HepG2 (cell line): Measurements from ENCODE around the gene HPCAL4. TPM values are rescaled to one million over a fixed set of nuclear protein-coding genes. Genes with fewer than 3 reads are reported as not detected.

Source experiments
- AKAP8 ChIP-seq: sonication (generic); formaldehyde crosslinking; IDR thresholded peaks from 2 replicates; pipeline ENCODE4 v1.5.1; 2020; ENCODE audit warnings: mild to moderate bottlenecking, missing genetic modification reagents
- HDAC6 ChIP-seq: fragments of 200-600 bp; sonication (generic); IDR thresholded peaks from 2 replicates; pipeline ENCODE4 v1.7.0; 2017; ENCODE audit warnings: mild to moderate bottlenecking, antibody characterized with exemption, low read length, low read depth
- HIVEP1 ChIP-seq: sonication (generic); formaldehyde crosslinking; IDR thresholded peaks from 2 replicates; pipeline ENCODE4 v1.4.0; 2020; ENCODE audit warnings: mild to moderate bottlenecking, missing genetic modification reagents
- HOXA7 ChIP-seq: sonication (generic); formaldehyde crosslinking; IDR thresholded peaks from 2 replicates; pipeline ENCODE4 v1.8.1; 2022; ENCODE audit warnings: mild to moderate bottlenecking, missing genetic modification reagents, moderate library complexity
- ISL2 ChIP-seq: sonication (generic); formaldehyde crosslinking; IDR thresholded peaks from 2 replicates; pipeline ENCODE4 v1.5.0; 2020; ENCODE audit warnings: missing genetic modification reagents
- ONECUT2 ChIP-seq: sonication (generic); formaldehyde crosslinking; IDR thresholded peaks from 2 replicates; pipeline ENCODE4 v1.4.0; 2020; ENCODE audit warnings: missing genetic modification reagents
- SKIL ChIP-seq: sonication (generic); formaldehyde crosslinking; IDR thresholded peaks from 2 replicates; pipeline ENCODE4 v1.8.0; 2022; ENCODE audit warnings: missing genetic modification reagents, mild to moderate bottlenecking, moderate library complexity, borderline replicate concordance
- SMC3 ChIP-seq: IDR thresholded peaks from 2 replicates; pipeline ENCODE4 v1.6.1; 2011; ENCODE audit warnings: low read length, improper control_type of control experiment
- TBL1XR1 ChIP-seq: fragments of 150-350 bp; IDR thresholded peaks from 2 replicates; pipeline ENCODE4 v1.6.1; 2014; ENCODE audit warnings: borderline replicate concordance, low read length; ENCODE audit not compliant: partially characterized antibody
- TEAD2 ChIP-seq: sonication (generic); formaldehyde crosslinking; IDR thresholded peaks from 2 replicates; pipeline ENCODE4 v1.9.0; 2021; ENCODE audit warnings: missing genetic modification reagents
- ZBTB3 ChIP-seq: sonication (generic); formaldehyde crosslinking; IDR thresholded peaks from 2 replicates; pipeline ENCODE4 v1.4.0; 2020; ENCODE audit warnings: low read depth, mild to moderate bottlenecking, moderate library complexity, missing genetic modification reagents, borderline replicate concordance
- ZNF597 ChIP-seq: sonication (generic); formaldehyde crosslinking; IDR thresholded peaks from 2 replicates; pipeline ENCODE4 v1.5.0; 2020; ENCODE audit warnings: missing genetic modification reagents
- polyA plus RNA-seq, 8 experiments: library from polyadenylated mRNA; depleted of rRNA in 3 of 8; stranded (reverse) in 7 of 8; unstranded in 1 of 8; fragments of >200 nt; fragmentation: Illumina TruSeq in 4 of 8; extraction: Trizol in 4 of 8; gene quantifications; 2 replicates each; pipeline versions ENCODE4 v1.2.1 to v1.2.3, GENCODE V29; 2011 to 2016; ENCODE audit warnings: low read depth in 4 of 8, missing spikeins in 1 of 8, mixed read lengths in 1 of 8; ENCODE audit not compliant: insufficient read depth in 1 of 8
- total RNA-seq, 5 experiments: library from RNA; depleted of rRNA; stranded (reverse); fragments of >200 nt; fragmentation: Illumina TruSeq; extraction: Trizol; gene quantifications; 2 replicates each; pipeline ENCODE4 v1.2.3, GENCODE V29; 2016; ENCODE audit warnings: low read depth in 1 of 5
- TF ChIP-seq, protein P1 (sequence below): sonication (generic); formaldehyde crosslinking; IDR thresholded peaks from 2 replicates; pipeline ENCODE4 v1.5.1; 2020; ENCODE audit warnings: missing genetic modification reagents, mild to moderate bottlenecking, borderline replicate concordance
- TF ChIP-seq, protein P2 (sequence below): sonication (generic); formaldehyde crosslinking; IDR thresholded peaks from 2 replicates; pipeline ENCODE4 v1.5.0; 2020; ENCODE audit warnings: missing genetic modification reagents

Gene HPCAL4
- total and polyA plus RNA-seq, 2 of the 13 experiments (the other 11 are each of a cell fraction or from before 2014, with no cell fraction given), result not detected

- TF ChIP-seq, protein P1, sequence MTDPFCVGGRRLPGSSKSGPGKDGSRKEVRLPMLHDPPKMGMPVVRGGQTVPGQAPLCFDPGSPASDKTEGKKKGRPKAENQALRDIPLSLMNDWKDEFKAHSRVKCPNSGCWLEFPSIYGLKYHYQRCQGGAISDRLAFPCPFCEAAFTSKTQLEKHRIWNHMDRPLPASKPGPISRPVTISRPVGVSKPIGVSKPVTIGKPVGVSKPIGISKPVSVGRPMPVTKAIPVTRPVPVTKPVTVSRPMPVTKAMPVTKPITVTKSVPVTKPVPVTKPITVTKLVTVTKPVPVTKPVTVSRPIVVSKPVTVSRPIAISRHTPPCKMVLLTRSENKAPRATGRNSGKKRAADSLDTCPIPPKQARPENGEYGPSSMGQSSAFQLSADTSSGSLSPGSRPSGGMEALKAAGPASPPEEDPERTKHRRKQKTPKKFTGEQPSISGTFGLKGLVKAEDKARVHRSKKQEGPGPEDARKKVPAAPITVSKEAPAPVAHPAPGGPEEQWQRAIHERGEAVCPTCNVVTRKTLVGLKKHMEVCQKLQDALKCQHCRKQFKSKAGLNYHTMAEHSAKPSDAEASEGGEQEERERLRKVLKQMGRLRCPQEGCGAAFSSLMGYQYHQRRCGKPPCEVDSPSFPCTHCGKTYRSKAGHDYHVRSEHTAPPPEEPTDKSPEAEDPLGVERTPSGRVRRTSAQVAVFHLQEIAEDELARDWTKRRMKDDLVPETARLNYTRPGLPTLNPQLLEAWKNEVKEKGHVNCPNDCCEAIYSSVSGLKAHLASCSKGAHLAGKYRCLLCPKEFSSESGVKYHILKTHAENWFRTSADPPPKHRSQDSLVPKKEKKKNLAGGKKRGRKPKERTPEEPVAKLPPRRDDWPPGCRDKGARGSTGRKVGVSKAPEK (CRISPR knock-in tag), result no peak
- TF ChIP-seq SKIL (CRISPR knock-in tag), result no peak
- TF ChIP-seq TBL1XR1, result no peak
- no peak for TF ChIP-seq ONECUT2
- no peak for TF ChIP-seq HOXA7 (CRISPR knock-in tag)
- no peak for TF ChIP-seq HDAC6
- TF ChIP-seq ZNF597, result no peak
- TF ChIP-seq TEAD2 (CRISPR knock-in tag), result no peak
- no peak for TF ChIP-seq AKAP8 (CRISPR knock-in tag)
- no peak for TF ChIP-seq SMC3
- TF ChIP-seq ISL2, result no peak
- TF ChIP-seq, protein P2, sequence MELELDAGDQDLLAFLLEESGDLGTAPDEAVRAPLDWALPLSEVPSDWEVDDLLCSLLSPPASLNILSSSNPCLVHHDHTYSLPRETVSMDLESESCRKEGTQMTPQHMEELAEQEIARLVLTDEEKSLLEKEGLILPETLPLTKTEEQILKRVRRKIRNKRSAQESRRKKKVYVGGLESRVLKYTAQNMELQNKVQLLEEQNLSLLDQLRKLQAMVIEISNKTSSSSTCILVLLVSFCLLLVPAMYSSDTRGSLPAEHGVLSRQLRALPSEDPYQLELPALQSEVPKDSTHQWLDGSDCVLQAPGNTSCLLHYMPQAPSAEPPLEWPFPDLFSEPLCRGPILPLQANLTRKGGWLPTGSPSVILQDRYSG, result no peak
- TF ChIP-seq HIVEP1, result no peak
- TF ChIP-seq ZBTB3, result no peak
Measured at GRCh38 chr1:39701049-39701439, 9.8 kb upstream of the HPCAL4 start (continued).
